Upper lobe of left lung (tissue), 4 donors: Measurements from ENCODE around the gene PCNX3.

Source experiments
- POLR2A ChIP-seq, 4 donors: fragments of 450-650 bp; IDR thresholded peaks; one replicate each; pipeline ENCODE4 v1.5.1; 2016 to 2017; ENCODE audit warnings: antibody characterized with exemption in 4 of 4, mild to moderate bottlenecking in 2 of 4
- POLR2AphosphoS5 ChIP-seq, 2 donors: sonication (generic); formaldehyde crosslinking; IDR thresholded peaks; one replicate each; pipeline ENCODE4 v1.5.1; 2017; ENCODE audit warnings: antibody characterized with exemption in 2 of 2
- TF ChIP-seq, protein P1 (sequence below), 6 experiments: fragments of 450-650 bp in 4 of 6; fragments of 200-600 bp in 2 of 6; sonication (generic) in 2 of 6; IDR thresholded peaks; one replicate each; pipeline ENCODE4 v1.5.1; 2016 to 2019; ENCODE audit warnings: antibody characterized with exemption in 6 of 6

DNA sequence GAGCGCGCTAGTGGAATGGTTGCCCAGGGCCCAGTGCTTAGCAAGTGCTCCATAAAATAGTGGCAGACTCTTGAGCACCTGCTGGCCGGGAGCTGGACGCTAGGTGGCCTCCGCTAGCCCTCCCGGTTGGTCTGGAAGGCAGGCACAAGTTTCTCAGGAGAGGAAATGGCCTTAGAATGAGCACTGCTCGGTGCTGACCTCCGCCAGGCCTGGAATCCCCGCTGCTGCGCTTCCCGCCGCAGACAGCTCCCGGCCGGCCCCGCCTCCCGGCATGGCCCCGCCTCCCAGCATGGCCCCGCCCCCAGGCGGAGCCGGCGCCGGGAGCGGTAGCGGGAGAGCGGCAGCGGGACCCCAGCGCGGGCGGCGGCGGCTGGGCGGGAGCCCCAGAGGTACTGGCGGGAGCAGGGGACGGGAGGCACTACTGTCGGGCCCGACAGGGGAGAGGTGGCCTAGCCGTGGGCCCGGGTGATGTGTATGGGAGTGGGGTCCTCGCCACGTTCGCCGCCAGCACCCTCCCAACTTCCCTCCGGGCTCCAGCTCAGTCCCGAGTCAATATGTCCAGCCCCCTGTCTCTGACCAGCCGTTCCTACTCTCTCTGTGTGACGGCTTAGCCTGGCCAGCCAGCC, 22.3 kb downstream of the PCNX3 start, which contains the start of gene SIPA1:
- TF ChIP-seq, protein P1, sequence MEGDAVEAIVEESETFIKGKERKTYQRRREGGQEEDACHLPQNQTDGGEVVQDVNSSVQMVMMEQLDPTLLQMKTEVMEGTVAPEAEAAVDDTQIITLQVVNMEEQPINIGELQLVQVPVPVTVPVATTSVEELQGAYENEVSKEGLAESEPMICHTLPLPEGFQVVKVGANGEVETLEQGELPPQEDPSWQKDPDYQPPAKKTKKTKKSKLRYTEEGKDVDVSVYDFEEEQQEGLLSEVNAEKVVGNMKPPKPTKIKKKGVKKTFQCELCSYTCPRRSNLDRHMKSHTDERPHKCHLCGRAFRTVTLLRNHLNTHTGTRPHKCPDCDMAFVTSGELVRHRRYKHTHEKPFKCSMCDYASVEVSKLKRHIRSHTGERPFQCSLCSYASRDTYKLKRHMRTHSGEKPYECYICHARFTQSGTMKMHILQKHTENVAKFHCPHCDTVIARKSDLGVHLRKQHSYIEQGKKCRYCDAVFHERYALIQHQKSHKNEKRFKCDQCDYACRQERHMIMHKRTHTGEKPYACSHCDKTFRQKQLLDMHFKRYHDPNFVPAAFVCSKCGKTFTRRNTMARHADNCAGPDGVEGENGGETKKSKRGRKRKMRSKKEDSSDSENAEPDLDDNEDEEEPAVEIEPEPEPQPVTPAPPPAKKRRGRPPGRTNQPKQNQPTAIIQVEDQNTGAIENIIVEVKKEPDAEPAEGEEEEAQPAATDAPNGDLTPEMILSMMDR (IDR thresholded peaks at IDR 0.05), result peak in 5 of 6 experiments; percentile 31 to 63 (median 32)
- TF ChIP-seq POLR2AphosphoS5 (IDR thresholded peaks at IDR 0.05) (peak; percentile 6 to 74), POLR2A (IDR thresholded peaks at IDR 0.05) (peak in 3 of 4 donors; percentile 28 to 88 (median 84))
